ENCODE measurements around the gene LGALS9. TPM values are rescaled to one million over a fixed set of nuclear protein-coding genes. Genes with fewer than 3 reads are reported as not detected.
"Not testable (repeated sequence)": the region's sequence is repeated elsewhere in the genome, so short reads cannot be mapped to it uniquely, and the experiment has no call there.

Gene LGALS9
- total and polyA plus RNA-seq, 4 donors = 19.8 to 228 (median 116) TPM

DNA sequence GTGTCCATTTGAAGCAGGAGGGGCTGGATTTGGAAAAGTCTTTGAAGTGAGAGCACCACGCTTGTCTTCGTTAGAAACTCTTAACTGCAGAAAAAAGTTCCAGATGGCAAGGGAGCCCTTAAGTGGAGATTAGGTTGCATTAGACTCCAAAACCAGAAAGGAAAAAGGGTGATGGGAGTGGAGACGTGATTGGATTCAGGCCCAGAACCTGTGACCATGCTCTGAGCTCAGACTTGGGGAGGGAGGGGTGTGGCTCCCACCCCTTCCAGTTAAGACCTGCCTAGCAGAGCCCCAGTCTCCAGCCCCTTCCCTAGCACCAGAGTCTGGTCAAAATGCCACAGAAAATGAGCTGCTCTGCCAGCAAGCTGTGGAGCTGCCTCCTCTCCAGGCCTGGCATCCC lies 6.4 kb upstream of the LGALS9 start:
- no peak overlapping the region for H3K4me3 ChIP-seq
- TF ChIP-seq, protein P1, sequence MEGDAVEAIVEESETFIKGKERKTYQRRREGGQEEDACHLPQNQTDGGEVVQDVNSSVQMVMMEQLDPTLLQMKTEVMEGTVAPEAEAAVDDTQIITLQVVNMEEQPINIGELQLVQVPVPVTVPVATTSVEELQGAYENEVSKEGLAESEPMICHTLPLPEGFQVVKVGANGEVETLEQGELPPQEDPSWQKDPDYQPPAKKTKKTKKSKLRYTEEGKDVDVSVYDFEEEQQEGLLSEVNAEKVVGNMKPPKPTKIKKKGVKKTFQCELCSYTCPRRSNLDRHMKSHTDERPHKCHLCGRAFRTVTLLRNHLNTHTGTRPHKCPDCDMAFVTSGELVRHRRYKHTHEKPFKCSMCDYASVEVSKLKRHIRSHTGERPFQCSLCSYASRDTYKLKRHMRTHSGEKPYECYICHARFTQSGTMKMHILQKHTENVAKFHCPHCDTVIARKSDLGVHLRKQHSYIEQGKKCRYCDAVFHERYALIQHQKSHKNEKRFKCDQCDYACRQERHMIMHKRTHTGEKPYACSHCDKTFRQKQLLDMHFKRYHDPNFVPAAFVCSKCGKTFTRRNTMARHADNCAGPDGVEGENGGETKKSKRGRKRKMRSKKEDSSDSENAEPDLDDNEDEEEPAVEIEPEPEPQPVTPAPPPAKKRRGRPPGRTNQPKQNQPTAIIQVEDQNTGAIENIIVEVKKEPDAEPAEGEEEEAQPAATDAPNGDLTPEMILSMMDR (IDR thresholded peaks at IDR 0.05; ENCODE audit: control extremely low read depth, extremely low read depth) = no peak
- no peaks in the 10 kb centered on the region for H3K27me3 ChIP-seq (ENCODE audit: control insufficient read depth in 3 of 3, insufficient read depth in 3 of 3, low read length in 2 of 3)
- H3K27ac ChIP-seq (ENCODE audit: low read depth in 1 of 2, low read length in 1 of 2) = no peak overlapping the region
- DNase-seq (no peak), ATAC-seq (ENCODE audit: insufficient read depth, low FRiP score) (no peak)
- H3K9me3 ChIP-seq (ENCODE audit: control insufficient read depth in 4 of 4, insufficient read depth in 3 of 4, low read length in 3 of 4) = no peaks in the 10 kb centered on the region
- H3K4me1 ChIP-seq (ENCODE audit: control insufficient read depth in 5 of 5, insufficient read depth in 5 of 5, low read length in 5 of 5) = no peaks in the 10 kb centered on the region
- 90 to 99% methylated on average over 3 of the region's 3 CpGs for WGBS, 2 donors
- peaks cover 3 to 51% (median 28%) of the 10 kb centered on the region in 4 donors for H3K36me3 ChIP-seq (ENCODE audit: control insufficient read depth in 4 of 4, insufficient read depth in 4 of 4, low read length in 4 of 4)
- no peak overlapping the region for H3K9ac ChIP-seq (ENCODE audit: insufficient read depth in 1 of 2, low read length in 2 of 2)

DNA sequence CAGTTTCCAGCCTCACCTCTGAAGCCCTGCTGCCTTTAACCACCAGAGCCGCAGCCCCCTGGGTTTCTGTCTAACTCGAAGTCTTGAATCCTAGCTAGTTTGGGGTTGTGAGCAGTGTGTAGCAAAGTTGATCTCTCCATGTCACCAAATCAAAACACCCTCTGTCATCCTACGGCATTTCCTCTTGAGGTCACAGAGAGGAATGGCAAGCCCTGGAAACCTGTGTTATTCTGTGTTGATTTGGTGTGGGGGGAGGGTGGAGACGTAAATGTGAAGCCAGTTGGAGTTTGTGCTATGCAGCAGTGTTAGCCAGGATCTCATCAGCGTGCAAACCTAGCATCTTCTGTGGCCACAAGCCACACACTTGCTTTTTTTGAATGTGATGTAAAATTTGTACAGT lies 5.1 kb upstream of the LGALS9 start:
- no peaks in the 10 kb centered on the region for H3K27me3 ChIP-seq (ENCODE audit: control insufficient read depth in 3 of 3, insufficient read depth in 3 of 3, low read length in 2 of 3)
- TF ChIP-seq, protein P1 (IDR thresholded peaks at IDR 0.05; ENCODE audit: control extremely low read depth, extremely low read depth) = no peak
- H3K4me1 ChIP-seq (ENCODE audit: control insufficient read depth in 5 of 5, insufficient read depth in 5 of 5, low read length in 5 of 5) = no peaks in the 10 kb centered on the region
- H3K4me3 ChIP-seq = no peak overlapping the region
- no peaks in the 10 kb centered on the region for H3K9me3 ChIP-seq (ENCODE audit: control insufficient read depth in 4 of 4, insufficient read depth in 3 of 4, low read length in 3 of 4)
- no peak overlapping the region for H3K9ac ChIP-seq (ENCODE audit: insufficient read depth in 1 of 2, low read length in 2 of 2)
- ATAC-seq (ENCODE audit: insufficient read depth, low FRiP score) = no peak
- peaks cover 3 to 49% (median 26%) of the 10 kb centered on the region in 4 donors for H3K36me3 ChIP-seq (ENCODE audit: control insufficient read depth in 4 of 4, insufficient read depth in 4 of 4, low read length in 4 of 4)
- no peak overlapping the region for H3K27ac ChIP-seq (ENCODE audit: low read depth in 1 of 2, low read length in 1 of 2)
- no peak for DNase-seq
- WGBS, 2 donors = 89 to 95% methylated on average over 5 of the region's 5 CpGs

DNA sequence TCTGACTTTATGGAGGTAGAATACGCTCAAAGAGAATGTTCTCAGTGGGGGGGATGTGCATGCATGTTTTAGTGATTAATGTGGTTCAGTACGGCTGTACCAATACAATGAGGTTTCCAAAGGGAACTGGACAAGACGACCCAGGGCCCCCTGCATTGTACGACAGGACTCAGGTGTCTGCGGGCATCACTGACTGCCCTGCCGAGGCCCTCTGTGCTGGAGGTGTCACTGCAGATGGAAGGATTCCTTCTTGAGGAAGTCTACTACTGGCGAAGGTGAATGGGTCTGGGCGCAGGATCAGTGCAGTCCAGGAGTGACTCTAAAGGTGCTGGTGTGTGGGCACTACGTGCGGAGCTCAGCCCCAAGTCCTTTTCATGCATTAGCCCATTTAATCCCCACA lies 3.5 kb upstream of the LGALS9 start:
- Histone ChIP-seq H3K4me3 (no peak overlapping the region), H3K27me3 (ENCODE audit: control insufficient read depth in 3 of 3, insufficient read depth in 3 of 3, low read length in 2 of 3) (no peaks in the 10 kb centered on the region), H3K9ac (ENCODE audit: insufficient read depth in 1 of 2, low read length in 2 of 2) (no peak overlapping the region), H3K9me3 (ENCODE audit: control insufficient read depth in 4 of 4, insufficient read depth in 3 of 4, low read length in 3 of 4) (no peaks in the 10 kb centered on the region), H3K36me3 (ENCODE audit: control insufficient read depth in 4 of 4, insufficient read depth in 4 of 4, low read length in 4 of 4) (peaks cover 0 to 33% (median 22%) of the 10 kb centered on the region in 4 donors), H3K27ac (ENCODE audit: low read depth in 1 of 2, low read length in 1 of 2) (no peak overlapping the region), H3K4me1 (ENCODE audit: control insufficient read depth in 5 of 5, insufficient read depth in 5 of 5, low read length in 5 of 5) (peaks cover 0 to 10% (median 2%) of the 10 kb centered on the region in 5 donors)
- TF ChIP-seq, protein P1 (IDR thresholded peaks at IDR 0.05; ENCODE audit: control extremely low read depth, extremely low read depth) = no peak
- WGBS, 2 donors = 91 to 93% methylated on average over 10 of the region's 10 CpGs
- DNase-seq = no peak
- no peak for ATAC-seq (ENCODE audit: insufficient read depth, low FRiP score)

DNA sequence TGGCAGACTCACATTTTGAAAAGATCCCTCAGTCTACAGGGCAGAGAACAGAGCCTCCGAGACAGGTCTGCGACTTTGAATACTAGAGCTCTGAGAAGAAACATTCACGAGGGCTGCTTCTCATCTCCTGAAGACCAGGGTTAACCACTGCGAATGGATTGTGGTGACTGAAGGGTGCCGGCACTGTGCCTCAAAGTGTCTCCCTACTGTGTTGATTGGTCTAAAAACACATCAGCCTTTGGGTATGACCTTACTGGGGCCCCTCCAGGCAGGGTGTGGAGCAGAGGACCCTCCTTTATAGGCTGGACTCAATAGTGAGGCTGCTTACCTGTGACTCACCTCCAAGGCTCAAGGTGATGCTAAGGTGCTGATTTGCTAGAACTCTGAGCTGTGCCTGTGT lies 2.6 kb upstream of the LGALS9 start:
- H3K4me1 ChIP-seq (ENCODE audit: control insufficient read depth in 5 of 5, insufficient read depth in 5 of 5, low read length in 5 of 5) = peaks cover 0 to 17% (median 5%) of the 10 kb centered on the region in 5 donors

DNA sequence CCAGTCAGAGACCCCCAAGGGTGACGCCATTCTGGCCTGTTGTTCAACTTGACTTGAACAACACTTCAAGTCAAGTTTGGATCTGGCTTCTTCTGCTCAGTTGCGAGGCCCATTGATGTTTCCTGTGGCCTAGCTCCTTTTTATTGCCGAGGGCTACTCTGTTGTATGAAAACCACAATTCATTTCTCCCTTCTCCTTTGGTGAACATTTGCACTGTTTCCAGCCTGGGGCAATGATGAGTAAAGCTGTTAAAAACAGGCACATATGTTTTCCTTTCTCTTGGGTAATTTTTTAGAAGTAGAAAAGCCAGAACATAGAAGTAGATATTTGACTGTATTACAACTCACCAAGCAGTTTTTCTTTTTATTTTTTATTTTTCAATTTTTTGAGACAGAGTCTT lies 1.7 kb upstream of the LGALS9 start:
- not testable (repeated sequence) for H3K9ac ChIP-seq (ENCODE audit: insufficient read depth in 1 of 2, low read length in 2 of 2); H3K9me3 ChIP-seq (ENCODE audit: control insufficient read depth in 4 of 4, insufficient read depth in 3 of 4, low read length in 3 of 4); H3K27me3 ChIP-seq (ENCODE audit: control insufficient read depth in 3 of 3, insufficient read depth in 3 of 3, low read length in 2 of 3); DNase-seq; H3K4me3 ChIP-seq; ATAC-seq (ENCODE audit: insufficient read depth, low FRiP score); H3K27ac ChIP-seq (ENCODE audit: low read depth in 1 of 2, low read length in 1 of 2)
- WGBS, 2 donors = 68 to 78% methylated on average over 3 of the region's 3 CpGs
- H3K4me1 ChIP-seq (ENCODE audit: control insufficient read depth in 5 of 5, insufficient read depth in 5 of 5, low read length in 5 of 5) = peaks cover 0 to 20% (median 9%) of the 10 kb centered on the region in 5 donors
- peaks cover 0 to 17% (median 8%) of the 10 kb centered on the region in 4 donors for H3K36me3 ChIP-seq (ENCODE audit: control insufficient read depth in 4 of 4, insufficient read depth in 4 of 4, low read length in 4 of 4)

More for the DNA sequence above, 2.6 kb upstream of the LGALS9 start:
- TF ChIP-seq, protein P1 (IDR thresholded peaks at IDR 0.05; ENCODE audit: control extremely low read depth, extremely low read depth) = no peak
- Histone ChIP-seq H3K36me3 (ENCODE audit: control insufficient read depth in 4 of 4, insufficient read depth in 4 of 4, low read length in 4 of 4) (peaks cover 0 to 25% (median 15%) of the 10 kb centered on the region in 4 donors), H3K27ac (ENCODE audit: low read depth in 1 of 2, low read length in 1 of 2) (no peak overlapping the region), H3K4me3 (no peak overlapping the region), H3K9me3 (ENCODE audit: control insufficient read depth in 4 of 4, insufficient read depth in 3 of 4, low read length in 3 of 4) (no peaks in the 10 kb centered on the region), H3K9ac (ENCODE audit: insufficient read depth in 1 of 2, low read length in 2 of 2) (no peak overlapping the region), H3K27me3 (ENCODE audit: control insufficient read depth in 3 of 3, insufficient read depth in 3 of 3, low read length in 2 of 3) (no peaks in the 10 kb centered on the region)
- 88 to 94% methylated on average over 5 of the region's 5 CpGs for WGBS, 2 donors
- ATAC-seq (ENCODE audit: insufficient read depth, low FRiP score) (no peak), DNase-seq (no peak)

Measured in lung (tissue), 12 donors.